Measurements from ENCODE around the gene SPRY2.

SPRY2 gene

DNA sequence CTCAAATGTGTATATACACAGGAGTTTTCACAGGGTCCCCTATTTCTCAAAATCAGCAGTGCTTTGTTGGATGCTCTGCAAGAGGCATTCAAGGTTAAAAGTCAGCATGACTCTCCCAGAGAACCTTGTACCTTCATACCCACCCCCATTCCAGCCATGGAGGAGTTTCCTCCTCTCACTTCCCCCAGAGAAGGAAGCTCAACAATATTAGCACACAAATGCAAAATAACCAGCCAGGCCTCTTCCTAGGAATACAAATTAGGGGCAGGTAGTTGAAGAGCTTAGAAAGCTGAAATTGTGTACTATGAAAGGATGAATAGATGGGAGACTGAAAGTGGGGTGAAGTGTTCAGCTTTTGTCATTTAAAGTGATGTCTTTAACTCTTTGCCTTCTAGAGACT is 43.8 kb downstream of the SPRY2 start:
- Histone ChIP-seq H3K9me2 (replicated peaks; ENCODE audit: insufficient read depth, low read length) (no peaks in the 10 kb centered on the region), H2AFZ (ENCODE audit: low read length) (no peak overlapping the region), H3K9me3 (replicated peaks; ENCODE audit: insufficient read depth, low read length) (no peaks in the 10 kb centered on the region), H3K36me3 (replicated peaks; ENCODE audit: insufficient read depth, low read length) (no peaks in the 10 kb centered on the region), H3K27ac (ENCODE audit: low read length) (no peak overlapping the region), H3K9ac (ENCODE audit: low read length) (no peak overlapping the region), H3K4me3 (ENCODE audit: low read length) (no peak overlapping the region), H3F3A (ENCODE audit: insufficient read depth, low read length) (no peaks in the 10 kb centered on the region), H3K27me3 (replicated peaks; ENCODE audit: insufficient read depth, low read length) (no peaks in the 10 kb centered on the region), H3K79me2 (ENCODE audit: low read length) (no peaks in the 10 kb centered on the region), H3K4me2 (ENCODE audit: low read depth, low read length) (no peak overlapping the region), H3K4me1 (ENCODE audit: low read length) (no peaks in the 10 kb centered on the region), H4K20me1 (ENCODE audit: insufficient read depth, low read length) (no peaks in the 10 kb centered on the region)
- DNase-seq: no peak
- TF ChIP-seq EZH2phosphoT487 (IDR thresholded peaks at IDR 0.05; ENCODE audit: low read length): no peak

- Histone ChIP-seq H2AFZ (ENCODE audit: low read length) (no peak overlapping the region), H3K4me3 (ENCODE audit: low read length) (no peak overlapping the region), H3K9ac (ENCODE audit: low read length) (no peak overlapping the region), H3K9me2 (replicated peaks; ENCODE audit: insufficient read depth, low read length) (no peaks in the 10 kb centered on the region), H3K4me1 (ENCODE audit: low read length) (no peaks in the 10 kb centered on the region), H3K27me3 (replicated peaks; ENCODE audit: insufficient read depth, low read length) (no peaks in the 10 kb centered on the region), H3K79me2 (ENCODE audit: low read length) (no peaks in the 10 kb centered on the region), H3K27ac (ENCODE audit: low read length) (no peak overlapping the region), H3K36me3 (replicated peaks; ENCODE audit: insufficient read depth, low read length) (no peaks in the 10 kb centered on the region), H4K20me1 (ENCODE audit: insufficient read depth, low read length) (no peaks in the 10 kb centered on the region), H3F3A (ENCODE audit: insufficient read depth, low read length) (no peaks in the 10 kb centered on the region), H3K9me3 (replicated peaks; ENCODE audit: insufficient read depth, low read length) (no peaks in the 10 kb centered on the region), H3K4me2 (ENCODE audit: low read depth, low read length) (no peak overlapping the region)
- no peak for DNase-seq
- TF ChIP-seq, protein P1, sequence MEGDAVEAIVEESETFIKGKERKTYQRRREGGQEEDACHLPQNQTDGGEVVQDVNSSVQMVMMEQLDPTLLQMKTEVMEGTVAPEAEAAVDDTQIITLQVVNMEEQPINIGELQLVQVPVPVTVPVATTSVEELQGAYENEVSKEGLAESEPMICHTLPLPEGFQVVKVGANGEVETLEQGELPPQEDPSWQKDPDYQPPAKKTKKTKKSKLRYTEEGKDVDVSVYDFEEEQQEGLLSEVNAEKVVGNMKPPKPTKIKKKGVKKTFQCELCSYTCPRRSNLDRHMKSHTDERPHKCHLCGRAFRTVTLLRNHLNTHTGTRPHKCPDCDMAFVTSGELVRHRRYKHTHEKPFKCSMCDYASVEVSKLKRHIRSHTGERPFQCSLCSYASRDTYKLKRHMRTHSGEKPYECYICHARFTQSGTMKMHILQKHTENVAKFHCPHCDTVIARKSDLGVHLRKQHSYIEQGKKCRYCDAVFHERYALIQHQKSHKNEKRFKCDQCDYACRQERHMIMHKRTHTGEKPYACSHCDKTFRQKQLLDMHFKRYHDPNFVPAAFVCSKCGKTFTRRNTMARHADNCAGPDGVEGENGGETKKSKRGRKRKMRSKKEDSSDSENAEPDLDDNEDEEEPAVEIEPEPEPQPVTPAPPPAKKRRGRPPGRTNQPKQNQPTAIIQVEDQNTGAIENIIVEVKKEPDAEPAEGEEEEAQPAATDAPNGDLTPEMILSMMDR (IDR thresholded peaks at IDR 0.05; ENCODE audit: low read length): no peak
- TF ChIP-seq EZH2 (optimal IDR thresholded peaks at IDR 0.05; ENCODE audit: low read depth, low read length) (no peak), EZH2phosphoT487 (IDR thresholded peaks at IDR 0.05; ENCODE audit: low read length) (no peak)
Measured at GRCh38 chr13:80296638-80297037, 44.3 kb downstream of the SPRY2 start.

DNA sequence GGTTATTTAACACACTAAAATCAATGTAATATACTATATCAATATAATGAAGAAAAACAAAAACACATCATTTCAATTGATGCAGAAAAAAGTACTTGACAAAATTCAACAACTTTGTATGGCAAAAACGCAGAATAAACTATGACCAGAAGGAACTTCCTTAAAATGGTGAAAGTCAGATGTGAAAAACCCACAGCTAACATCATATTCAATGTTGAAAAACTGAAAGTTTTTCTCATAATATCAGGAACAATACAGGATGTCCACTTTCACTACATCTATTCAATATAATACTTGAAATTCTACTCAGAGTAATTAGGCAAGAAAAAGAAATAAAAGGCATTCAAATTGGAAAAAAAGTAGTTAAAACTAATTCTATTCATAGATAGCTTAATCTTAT is 50.3 kb downstream of the SPRY2 start:
- Histone ChIP-seq H3K4me3 (ENCODE audit: low read length) (no peak overlapping the region), H3K79me2 (ENCODE audit: low read length) (no peaks in the 10 kb centered on the region), H4K20me1 (ENCODE audit: insufficient read depth, low read length) (no peaks in the 10 kb centered on the region), H3K27me3 (replicated peaks; ENCODE audit: insufficient read depth, low read length) (no peaks in the 10 kb centered on the region), H2AFZ (ENCODE audit: low read length) (no peak overlapping the region), H3K4me1 (ENCODE audit: low read length) (no peaks in the 10 kb centered on the region), H3K27ac (ENCODE audit: low read length) (no peak overlapping the region), H3F3A (ENCODE audit: insufficient read depth, low read length) (no peaks in the 10 kb centered on the region), H3K36me3 (replicated peaks; ENCODE audit: insufficient read depth, low read length) (no peaks in the 10 kb centered on the region), H3K9me3 (replicated peaks; ENCODE audit: insufficient read depth, low read length) (no peaks in the 10 kb centered on the region), H3K9ac (ENCODE audit: low read length) (no peak overlapping the region), H3K4me2 (ENCODE audit: low read depth, low read length) (no peak overlapping the region), H3K9me2 (replicated peaks; ENCODE audit: insufficient read depth, low read length) (no peaks in the 10 kb centered on the region)
- TF ChIP-seq, protein P1 (IDR thresholded peaks at IDR 0.05; ENCODE audit: low read length): no peak
- TF ChIP-seq EZH2 (optimal IDR thresholded peaks at IDR 0.05; ENCODE audit: low read depth, low read length) (no peak), EZH2phosphoT487 (IDR thresholded peaks at IDR 0.05; ENCODE audit: low read length) (no peak)
- no peak for DNase-seq
